A172 (cell line): ENCODE results near the gene CYTH4. TPM values are rescaled to one million over a fixed set of nuclear protein-coding genes. Genes with fewer than 3 reads are reported as not detected.

ENCODE experiments used
- DNase-seq: peaks from one replicate; pipeline ENCODE4 v3.0.0-alpha.2; 2015; ENCODE audit warnings: low spot score
- total RNA-seq: library from RNA; depleted of rRNA; stranded (reverse); fragments of >200 nt; shearing (Covaris generic); gene quantifications from 2 replicates; pipeline ENCODE4 v1.2.3, GENCODE V29; 2014

The CYTH4 gene
- total RNA-seq, 1 experiment from 2014 or later, result 0.43 TPM

DNA sequence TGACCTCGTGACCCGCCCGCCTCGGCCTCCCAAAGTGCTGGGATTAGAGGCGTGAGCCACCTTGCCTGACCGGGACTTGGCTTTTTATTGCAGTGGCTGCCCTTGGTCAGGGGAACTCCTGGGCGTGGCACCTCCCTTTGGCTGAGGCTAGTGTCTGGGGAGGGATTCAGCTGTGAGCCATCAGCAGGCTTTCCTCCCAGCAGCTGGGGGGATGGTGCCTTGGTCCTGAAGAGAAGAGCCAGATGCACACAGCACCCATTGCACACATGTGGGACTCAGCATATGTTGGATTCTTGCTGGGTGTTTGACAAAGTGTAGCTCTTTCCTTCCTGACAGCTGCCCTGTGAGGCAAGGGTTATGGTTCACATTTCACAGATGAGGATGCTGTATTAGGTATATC, 8.4 kb downstream of the CYTH4 start:
- DNase-seq, result peak; percentile 68

DNA sequence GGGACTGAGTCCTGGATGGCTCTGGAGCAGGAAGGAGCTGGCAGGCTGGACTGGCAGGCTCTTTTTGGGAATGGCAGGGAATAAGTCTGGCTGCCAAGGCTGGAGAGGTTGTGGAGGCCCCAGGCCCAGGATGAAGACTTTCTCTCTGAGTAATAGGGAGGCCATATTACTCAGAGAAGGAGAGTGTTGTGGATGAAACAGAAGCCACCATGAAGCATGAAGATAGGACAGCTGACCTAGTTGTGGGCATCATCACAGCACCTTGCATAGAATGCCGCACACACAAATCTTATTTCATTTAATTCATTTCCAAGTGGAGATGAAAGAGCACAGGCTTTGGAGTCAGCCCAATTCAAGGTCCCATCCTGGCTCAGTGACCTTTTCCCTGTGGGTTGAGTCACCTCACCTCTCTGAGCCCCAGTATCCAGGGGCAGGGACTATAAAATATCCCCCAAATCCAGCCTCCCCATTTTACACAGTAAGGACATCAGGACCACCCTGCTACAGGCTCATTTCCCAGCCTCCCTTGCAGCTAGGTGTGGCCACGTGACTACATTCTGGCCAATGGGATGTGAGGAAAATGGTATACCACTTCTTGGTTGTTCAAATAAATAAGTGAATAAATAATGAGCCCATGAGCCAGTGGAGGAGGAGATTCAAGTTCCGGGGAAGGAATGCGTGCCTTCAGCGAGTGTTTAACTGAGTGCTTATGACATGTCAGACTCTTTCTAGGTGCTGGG, 9.4 kb downstream of the CYTH4 start:
- DNase-seq, result no peak

DNA sequence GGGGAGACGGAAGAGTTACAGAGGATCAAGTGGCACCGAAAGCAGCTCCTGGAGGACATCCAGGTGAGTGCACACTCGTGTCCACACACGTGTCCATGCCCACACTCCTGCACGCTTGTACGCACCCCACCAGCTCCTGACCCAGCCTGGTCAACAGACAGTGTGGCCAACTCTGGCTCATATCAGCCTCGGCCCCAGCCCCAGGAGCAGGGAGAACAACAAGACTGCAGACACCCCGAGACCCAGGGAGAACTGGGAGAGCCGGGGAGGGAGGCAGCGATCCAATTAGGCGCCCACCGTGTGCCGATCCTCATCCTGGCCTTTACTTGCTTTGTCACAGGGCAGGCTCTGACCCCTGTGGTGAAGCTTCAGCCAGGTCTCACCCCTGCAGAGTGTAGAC, 10.3 kb downstream of the CYTH4 start:
- no peak for DNase-seq

DNA sequence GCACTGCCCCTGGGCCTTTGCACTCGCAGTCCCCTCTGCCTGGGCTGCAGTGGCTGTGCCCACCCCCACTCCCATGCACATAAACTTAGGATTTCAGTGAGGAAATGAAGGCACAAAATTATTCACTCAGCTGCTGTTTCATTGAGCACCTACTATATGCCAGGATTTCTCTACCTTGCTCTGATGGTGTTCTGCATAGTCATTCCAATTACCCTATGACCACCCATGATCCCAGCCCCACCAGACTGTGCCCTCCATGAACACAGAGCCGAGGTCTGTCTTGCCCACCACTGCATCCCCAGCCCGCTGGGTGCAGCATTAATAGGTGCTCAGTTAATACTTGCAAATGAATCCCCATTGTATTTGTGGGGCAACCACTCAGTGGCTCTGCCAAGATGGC, 10.9 kb downstream of the CYTH4 start:
- DNase-seq, result no peak

DNA sequence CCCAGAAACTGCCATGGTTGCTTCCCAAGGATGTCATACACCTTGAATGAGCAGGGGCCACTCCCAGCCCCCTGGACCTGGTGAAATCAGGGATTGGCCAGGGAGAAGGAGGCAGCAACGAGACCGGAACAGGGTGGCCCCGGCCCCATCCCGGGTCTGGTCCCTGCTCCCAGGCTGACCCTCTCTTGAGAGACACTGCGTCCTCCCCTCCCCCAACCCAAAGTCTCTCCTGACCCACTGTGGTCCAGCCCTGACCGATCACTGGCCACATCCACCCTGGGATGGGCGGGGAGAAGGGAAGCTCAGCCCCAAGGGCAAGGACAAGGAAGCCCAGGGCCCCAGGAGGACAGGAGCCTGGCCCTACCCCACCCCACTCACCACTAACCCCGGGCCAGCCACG, 12.4 kb downstream of the CYTH4 start:
- no peak for DNase-seq

DNA sequence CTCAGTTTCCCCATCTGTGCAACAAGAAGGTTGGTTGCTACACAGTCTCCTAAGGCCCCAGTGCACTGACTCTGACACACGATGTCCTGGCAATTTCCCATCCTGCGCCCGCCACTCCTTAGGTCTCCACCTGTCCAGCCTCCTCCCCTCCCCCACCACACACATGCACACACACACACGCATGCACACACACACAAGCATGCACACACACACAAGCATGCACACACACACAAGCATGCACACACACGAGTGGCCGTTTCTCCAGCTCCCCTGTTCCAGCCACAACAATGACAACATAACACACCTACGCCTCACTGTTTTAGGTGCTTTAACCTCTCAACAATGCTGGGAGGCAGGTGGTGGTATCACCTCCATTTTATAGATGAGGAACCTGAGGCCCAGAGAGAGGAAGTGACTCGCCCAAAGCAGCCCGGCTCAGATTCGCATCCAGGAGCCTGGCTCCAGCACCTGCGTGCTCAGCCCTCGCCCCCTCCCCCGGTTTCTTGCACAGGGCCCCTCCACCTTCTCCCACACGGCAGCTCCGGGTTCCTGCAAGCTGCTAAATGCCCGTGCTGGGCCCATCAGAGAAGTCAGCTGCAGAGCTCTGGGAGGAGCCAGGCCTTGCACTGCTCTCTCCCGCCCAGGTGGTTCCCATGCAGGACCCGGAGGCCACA, 13.0 kb downstream of the CYTH4 start:
- no peak for DNase-seq

DNA sequence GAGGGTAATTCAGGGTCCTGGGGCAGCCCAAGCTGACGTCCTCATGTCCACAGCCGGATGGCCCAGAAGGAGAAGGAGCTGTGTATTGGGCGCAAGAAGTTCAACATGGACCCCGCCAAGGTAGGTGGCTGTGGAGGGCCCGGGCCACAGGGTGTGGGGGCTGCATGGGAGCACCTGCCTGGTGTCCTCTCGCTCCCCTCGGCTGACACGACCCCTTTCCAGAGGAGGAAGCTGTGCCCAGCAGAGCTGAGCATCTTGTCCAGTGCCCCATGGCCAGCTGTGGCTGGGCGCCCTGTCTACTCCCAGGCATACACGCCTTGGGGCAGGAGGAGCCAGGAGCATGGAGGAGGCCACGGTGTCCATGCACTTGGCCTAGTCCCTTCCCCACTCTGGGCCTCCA, 13.6 kb downstream of the CYTH4 start:
- no peak for DNase-seq

DNA sequence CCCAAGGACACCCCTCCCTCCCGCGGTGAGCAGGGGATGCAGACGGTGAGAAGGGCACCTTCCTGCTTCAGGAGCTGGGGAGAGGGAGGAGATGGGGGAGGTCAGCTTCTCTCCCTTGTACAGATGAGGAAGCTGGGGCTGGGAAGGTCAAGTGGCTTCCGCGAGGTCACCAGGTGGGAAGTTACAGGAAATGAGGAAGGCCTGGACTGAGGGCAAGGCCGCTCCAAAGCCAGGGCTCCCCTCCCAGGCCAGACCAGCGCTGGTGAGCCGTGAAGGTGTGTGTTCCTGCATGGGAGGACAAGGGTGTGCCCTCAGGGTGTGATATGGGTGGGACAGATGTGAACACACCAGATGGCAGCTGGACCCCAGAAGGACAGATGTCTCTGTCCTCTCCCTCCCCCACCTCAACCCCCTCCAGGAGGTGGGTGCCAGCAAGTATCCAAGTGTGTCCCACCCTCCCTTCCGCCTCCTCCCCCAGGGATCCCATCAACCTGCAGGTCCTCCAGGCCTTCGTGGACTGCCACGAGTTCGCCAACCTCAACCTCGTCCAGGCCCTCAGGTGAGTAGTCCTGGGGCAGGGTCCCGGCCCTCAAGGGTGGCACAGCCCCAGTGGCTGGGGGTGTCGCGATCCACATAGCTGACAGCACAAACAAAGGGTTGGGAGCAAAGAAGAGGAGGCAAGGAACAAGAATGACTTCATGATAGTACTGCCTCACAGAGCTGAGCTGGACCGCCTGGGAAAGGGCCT, 16.6 kb downstream of the CYTH4 start:
- DNase-seq, result no peak

DNA sequence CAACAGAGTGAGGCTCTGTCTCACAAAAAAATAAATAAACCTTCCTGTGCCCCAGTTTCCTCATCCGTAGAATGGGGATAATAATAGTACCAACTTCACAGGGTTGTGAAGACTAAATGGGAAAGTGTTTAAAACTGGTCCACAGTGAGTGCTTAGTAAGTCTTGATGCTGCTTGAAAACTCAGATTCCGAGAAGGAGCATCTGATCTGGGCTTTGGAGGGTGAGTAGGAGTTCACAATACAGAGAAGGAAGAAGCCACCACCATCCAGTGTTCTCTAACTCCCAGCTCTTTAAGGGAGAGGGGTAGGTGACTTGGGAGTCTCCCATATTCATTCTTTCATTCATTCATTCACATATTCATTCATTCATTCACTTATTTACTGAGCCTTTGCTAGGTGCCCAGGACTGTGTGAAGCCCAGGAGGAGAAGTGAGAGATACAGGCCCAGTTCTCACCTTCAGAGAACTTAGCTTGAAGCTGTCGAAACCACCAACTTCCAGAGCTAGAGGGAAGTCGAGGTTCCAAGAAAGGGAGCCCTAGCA, 17.7 kb downstream of the CYTH4 start:
- no peak for DNase-seq

DNA sequence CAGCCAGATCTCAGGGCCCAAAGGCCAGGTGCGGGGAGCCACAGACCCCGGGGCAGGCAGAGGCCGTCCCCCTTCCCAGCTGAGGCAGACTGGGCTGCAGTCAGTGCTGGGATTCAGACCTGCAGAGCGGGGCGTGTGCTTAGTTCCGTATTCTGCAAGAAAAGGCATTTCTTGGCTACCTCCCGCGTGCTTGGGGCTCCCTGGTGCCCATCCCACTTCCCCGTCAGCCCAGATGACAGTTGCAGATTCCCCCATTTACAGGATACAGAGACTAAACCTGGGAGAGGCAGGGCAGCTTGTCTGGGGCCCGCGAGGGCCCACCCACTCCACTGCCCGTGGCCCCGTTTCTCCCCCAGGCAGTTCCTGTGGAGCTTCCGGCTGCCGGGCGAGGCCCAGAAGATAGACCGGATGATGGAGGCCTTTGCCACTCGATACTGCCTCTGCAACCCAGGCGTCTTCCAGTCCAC, 18.3 kb downstream of the CYTH4 start:
- no peak for DNase-seq

DNA sequence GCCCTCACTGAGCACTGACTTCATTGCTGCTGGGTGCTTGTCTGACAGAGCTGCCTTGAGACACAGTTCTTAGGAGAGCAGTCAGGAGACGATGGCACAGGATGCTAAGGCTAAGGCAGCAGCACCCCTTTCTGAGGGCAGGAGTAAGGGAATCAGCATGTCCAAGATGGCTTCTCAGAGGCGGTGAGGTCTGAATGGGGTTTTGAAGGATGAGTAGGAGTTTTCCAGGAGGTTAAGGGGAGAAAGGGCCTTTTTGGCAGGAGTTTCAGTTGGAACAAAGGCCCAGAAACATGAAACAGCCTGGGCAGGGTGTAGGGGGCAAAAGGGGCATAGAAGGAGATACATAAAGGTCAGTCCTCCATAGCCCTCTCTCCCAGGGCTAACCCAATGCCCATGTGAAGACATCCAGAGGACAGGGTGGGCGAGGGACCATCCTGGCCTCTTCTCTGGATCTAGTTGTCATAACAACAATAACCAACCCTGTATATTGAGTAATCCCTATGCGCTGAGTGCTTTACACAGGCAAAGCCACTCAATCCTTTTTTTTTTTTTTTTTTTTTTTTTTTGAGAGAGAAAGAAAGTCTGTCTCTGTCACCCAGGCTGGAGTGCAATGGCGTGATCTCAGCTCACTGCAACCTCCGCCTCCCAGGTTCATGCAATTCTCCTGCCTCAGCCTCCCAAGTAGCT, 19.0 kb downstream of the CYTH4 start:
- no peak for DNase-seq

DNA sequence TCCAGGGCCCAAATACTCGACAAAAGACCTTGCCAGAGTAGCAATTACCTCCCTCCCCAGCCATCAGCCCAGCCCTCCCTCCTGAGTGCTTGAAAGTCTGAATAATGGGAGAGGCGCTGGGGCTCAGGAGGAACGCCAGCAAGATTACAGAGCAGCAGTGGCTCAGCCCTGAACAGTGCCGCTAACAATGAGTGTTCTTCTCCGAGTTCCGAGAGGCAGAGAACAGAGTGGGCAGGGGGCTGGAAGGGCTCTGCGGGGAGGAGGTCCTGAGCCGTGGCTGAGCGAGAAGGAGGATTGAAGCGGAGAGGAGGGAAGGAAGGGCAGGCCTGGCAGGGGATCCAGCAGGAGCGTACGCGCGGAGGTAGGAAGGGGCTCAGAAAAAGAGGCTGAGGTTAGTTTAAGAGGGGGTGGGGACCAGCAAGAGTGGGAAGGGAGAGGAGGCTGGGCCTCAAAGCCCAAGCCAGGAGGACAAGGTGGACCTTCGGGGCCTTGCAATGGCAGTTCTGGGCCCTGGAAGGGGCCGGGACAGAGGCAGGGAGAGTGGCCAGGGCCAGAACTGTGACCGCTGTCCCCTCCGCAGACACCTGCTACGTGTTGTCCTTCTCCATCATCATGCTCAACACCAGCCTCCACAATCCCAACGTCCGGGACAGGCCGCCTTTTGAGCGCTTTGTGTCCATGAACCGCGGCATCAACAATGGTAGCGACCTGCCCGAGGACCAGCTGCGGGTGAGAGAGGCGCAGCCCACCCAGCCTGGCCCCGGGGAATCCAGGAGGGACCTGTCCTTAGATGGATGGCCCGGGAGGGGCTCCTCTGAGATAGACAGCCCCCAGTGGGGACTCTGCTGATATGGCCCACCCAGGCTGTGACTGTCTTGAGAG, 20.6 kb downstream of the CYTH4 start:
- no peak for DNase-seq

DNA sequence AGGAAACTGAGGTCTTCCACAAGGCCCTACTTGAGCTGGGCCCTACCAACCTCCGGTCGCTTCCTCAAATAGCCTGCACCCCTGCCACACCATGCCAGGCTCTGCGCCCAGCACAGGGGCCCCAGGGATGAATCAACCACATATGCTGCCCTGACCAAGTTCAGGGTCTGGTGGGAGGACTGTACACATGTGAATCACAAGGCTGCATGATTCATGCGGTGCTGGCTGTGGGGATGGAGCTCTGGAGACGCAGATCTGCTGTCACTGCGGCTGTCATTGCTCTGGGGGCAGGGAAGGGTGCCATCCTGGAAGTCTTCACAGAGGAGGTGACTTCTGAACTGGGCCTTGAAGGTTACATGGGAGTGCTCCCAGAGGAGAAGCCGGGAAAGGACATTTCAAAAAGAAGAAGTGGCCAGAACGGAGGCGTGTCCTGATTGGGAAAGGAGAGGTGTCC, 21.5 kb downstream of the CYTH4 start:
- DNase-seq, result peak; percentile 79

DNA sequence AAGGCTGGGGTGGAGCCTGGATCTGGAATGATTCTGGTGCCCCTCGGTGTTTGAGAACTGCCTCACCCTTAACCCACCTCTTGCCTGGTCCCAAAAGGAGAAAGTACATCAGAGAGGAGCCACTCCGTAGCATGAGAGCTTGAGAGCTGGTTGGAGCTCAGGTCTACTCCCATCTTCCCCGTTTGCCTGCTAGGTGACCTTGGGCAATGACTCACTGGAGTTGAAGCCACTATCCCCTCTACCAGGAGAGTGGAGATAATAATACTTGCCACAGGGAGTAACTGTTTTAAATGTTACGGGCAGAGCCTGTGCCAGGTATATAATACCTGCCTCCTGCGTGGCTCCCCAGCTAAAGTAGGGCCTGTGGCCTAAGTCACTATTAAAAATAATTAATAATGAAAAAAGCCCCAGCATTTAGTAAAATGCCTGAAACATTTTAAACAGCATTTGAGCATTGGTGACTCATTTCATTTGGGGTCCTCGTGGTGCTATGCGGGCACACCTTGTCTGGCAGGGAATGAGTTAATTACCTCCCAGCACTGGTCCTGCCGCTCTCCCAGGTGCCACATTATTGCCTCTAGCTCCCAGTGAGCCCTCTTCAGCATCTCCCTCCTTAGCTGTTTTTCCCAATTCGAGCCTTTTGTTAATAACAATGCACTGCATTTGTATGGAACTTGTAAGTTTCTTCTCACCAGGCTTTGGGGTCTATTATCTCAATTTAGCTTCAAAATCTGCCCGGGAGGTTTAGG, 22.5 kb downstream of the CYTH4 start:
- DNase-seq, result peak; percentile 46

DNA sequence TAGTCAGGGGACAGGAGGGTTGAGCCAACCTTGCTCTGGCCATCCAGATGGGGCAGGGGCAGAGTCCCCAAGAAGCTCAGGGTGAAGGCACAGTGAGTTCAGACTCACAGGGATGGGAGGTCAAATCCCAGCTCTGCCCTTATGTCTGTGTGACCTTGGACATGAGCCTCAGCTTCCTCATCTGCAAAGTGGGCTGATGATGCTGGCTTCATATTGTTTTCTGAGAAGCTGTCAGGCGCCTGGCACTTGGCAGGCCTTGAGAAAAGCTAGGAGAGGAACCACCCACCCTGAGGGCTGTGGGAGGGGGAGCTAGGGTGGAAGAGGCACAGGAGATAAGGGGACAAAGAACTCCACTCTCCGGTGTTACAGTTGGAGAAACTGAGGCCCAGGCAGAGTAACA, 23.6 kb downstream of the CYTH4 start:
- DNase-seq, result no peak

DNA sequence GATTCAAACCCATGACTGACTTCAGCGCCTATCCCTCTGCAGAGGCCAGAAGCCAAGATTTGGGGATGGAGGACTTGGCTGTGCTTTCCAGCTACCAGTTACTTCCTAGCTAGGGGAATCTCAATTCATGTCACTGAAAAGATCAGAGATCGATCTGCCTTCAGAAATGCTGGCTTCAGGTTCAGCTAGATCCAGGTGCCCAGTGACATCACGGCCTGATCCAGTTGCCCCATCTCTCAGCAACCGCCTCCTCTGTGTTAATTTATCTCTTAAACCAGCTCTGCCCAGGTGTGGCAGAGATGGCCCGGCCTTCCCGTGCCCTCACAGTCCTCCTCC, 24.2 kb downstream of the CYTH4 start:
- DNase-seq, result no peak

DNA sequence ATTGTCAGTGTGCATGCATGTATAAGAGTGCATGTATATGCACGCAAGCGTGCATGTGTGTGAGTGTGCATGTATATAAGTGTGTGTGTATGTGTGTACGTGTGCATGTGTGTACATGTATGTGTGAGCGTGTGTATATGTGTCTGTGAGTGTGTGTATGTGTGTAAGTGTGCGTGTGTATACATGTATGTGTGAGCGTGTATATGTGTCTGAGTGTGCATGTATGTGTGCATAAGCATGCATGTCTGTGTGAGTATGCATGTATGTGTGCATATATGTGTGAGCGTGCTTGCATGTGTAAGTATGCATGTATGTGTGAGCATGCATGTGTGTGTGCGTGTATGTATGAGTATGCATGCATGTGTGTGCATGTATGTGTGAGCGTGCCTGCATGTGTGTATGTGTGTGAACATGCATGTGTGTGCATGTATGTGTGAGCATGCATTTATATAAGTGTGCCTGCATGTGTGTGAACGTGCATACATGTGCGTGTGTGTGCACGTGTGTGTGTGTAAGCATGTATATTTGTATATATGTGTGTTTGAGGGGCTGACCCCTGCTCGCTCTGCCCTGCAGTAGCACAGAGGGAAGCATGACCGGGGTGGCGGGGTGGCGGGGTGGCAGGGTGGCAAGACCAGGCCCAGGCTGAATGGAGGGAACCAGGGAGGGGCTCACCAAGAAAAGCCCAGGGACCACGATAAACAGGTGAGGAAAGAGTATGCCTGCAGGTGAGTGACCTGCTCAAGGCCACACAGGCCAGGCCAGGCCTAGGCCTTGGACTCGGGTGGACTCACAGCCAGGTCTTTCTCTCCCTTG, 26.3 kb downstream of the CYTH4 start:
- DNase-seq, result no peak

DNA sequence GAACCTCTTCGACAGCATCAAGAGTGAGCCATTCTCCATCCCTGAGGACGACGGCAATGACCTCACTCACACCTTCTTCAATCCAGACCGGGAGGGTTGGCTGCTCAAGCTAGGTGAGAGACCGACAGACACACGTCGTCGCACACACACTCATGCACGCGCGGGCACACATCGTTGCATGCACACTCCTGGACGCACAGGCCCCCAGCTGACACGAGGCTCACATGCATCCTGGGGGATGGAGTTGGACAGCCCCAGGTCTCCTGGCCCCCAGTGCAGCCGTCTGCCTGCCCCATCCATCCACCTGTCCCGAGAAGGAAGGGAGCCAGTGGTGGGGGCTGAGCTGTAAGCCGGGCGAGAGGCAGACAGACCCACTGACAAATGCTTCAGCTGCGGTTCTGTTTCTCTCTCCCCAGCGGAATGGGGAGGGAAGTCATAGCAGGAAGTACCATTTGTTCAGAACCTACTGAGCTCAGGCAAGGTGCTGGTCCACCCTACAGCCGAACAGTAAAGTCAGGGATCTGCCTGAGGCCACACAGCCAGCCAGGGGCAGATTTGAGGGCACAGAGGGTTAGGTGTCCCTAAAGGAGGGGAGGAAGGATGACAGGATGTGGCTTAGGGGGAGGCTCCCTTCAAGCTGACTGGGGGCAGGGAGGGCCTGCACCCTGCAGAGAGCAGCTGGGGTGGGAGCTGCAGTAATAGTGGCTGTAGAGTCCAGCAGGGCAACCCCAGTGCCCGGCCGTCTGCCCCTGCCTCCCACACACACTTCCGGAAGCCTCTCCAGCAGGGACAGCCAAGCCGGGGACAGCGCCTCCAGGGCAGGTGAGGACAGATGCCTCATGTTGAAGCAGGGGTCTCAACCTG, 27.1 kb downstream of the CYTH4 start:
- DNase-seq, result peak; percentile 72
